Smooth muscle cell (in vitro differentiated cells): ENCODE measurements around the gene FCRL5. TPM values are rescaled to one million over a fixed set of nuclear protein-coding genes. Genes with fewer than 3 reads are reported as not detected.

Source experiments
- DNase-seq: peaks from one replicate; lab custom pipeline; 2025; ENCODE audit not compliant: unreplicated experiment; lab: John Stamatoyannopoulos, UW
- H2AFZ ChIP-seq: fragments of 200-600 bp; sonication (generic); 2 replicates; pipeline ENCODE4 v1.6.0; 2016; ENCODE audit warnings: antibody characterized with exemption, low read depth, mild to moderate bottlenecking
- H3F3A ChIP-seq: fragments of 200-600 bp; sonication (generic); 2 replicates; pipeline ENCODE4 v1.6.0; 2017; ENCODE audit warnings: antibody characterized with exemption, low read depth
- H3K27ac ChIP-seq: fragments of 200-600 bp; sonication (generic); 2 replicates; pipeline ENCODE4 v1.5.1; 2016; ENCODE audit warnings: low read depth, mild to moderate bottlenecking
- H3K27me3 ChIP-seq: fragments of 200-600 bp; sonication (generic); 2 replicates; pipeline ENCODE4 v1.6.1; 2016; ENCODE audit warnings: low read depth, mild to moderate bottlenecking
- H3K36me3 ChIP-seq: fragments of 200-600 bp; sonication (generic); 2 replicates; pipeline ENCODE4 v1.5.1; 2016; ENCODE audit warnings: low read depth
- H3K4me1 ChIP-seq: fragments of 200-600 bp; sonication (generic); 2 replicates; pipeline ENCODE4 v1.5.1; 2016; ENCODE audit warnings: low read depth
- H3K4me2 ChIP-seq: fragments of 200-600 bp; sonication (generic); 2 replicates; pipeline ENCODE4 v1.6.0; 2016; ENCODE audit warnings: mild to moderate bottlenecking
- H3K4me3 ChIP-seq: fragments of 200-600 bp; sonication (generic); 2 replicates; pipeline ENCODE4 v1.5.1; 2016; ENCODE audit warnings: mild to moderate bottlenecking
- H3K79me2 ChIP-seq: fragments of 200-600 bp; sonication (generic); 2 replicates; pipeline ENCODE4 v1.6.0; 2016; ENCODE audit warnings: low read depth, mild to moderate bottlenecking
- H3K9ac ChIP-seq: fragments of 200-600 bp; sonication (generic); 2 replicates; pipeline ENCODE4 v1.6.0; 2016; ENCODE audit warnings: low read depth
- H3K9me3 ChIP-seq: fragments of 200-600 bp; sonication (generic); replicated peaks from 2 replicates; pipeline ENCODE4 v1.5.1; 2016; ENCODE audit warnings: low read depth
- H4K20me1 ChIP-seq: fragments of 200-600 bp; sonication (generic); 2 replicates; pipeline ENCODE4 v1.6.0; 2016; ENCODE audit warnings: low read depth
- WGBS: methylation state at CpG from one replicate; pipeline ENCODE4 v1.1.7; 2016; ENCODE audit warnings: low lambda C conversion rate; 5-methylcytosine and 5-hydroxymethylcytosine counted together
- polyA plus RNA-seq: library from polyadenylated mRNA; unstranded; fragments of >200 nt; fragmentation: Nextera tagmentation; extraction: Ambion mirVana; gene quantifications from 2 replicates; pipeline ENCODE4 v1.2.1, GENCODE V29; 2016
- total RNA-seq: library from RNA; depleted of rRNA; stranded (reverse); fragments of >200 nt; gene quantifications from 2 replicates; pipeline ENCODE4 v1.2.3, GENCODE V29; 2014
- TF ChIP-seq, protein P1 (sequence below): fragments of 200-600 bp; sonication (generic); IDR thresholded peaks from 2 replicates; pipeline ENCODE4 v1.5.1; 2017; ENCODE audit warnings: borderline replicate concordance, mild to moderate bottlenecking, antibody characterized with exemption; ENCODE audit not compliant: insufficient read depth, poor library complexity, severe bottlenecking

Gene FCRL5
- total and polyA plus RNA-seq, 2 experiments from 2014 or later, result not detected

DNA sequence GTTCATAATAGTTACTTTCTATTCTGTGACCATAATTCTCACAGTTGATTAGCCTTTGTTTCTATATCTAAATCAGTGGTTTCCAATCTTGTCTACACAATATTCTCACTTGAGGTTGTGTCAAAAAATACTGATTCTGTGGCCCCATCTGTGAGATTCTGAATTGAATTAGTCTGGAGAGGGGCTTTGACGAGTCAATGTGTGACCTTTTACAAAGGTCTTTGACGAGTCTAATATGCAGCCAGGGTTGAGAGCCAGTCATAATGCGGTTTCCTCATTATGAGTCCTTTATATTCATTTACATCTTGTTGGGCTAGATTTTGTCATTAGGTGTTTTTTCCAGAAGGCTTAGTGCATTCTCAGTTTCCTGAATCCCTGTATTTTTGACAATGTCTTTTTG, 19.7 kb downstream of the FCRL5 start:
- Histone ChIP-seq H3K4me3 (no peak overlapping the region), H2AFZ (no peak overlapping the region), H3K79me2 (no peaks in the 10 kb centered on the region), H3K27me3 (no peaks in the 10 kb centered on the region), H3F3A (no peaks in the 10 kb centered on the region), H3K4me1 (no peaks in the 10 kb centered on the region), H4K20me1 (no peaks in the 10 kb centered on the region), H3K9ac (no peak overlapping the region), H3K9me3 (no peaks in the 10 kb centered on the region), H3K36me3 (no peaks in the 10 kb centered on the region), H3K27ac (no peak overlapping the region), H3K4me2 (no peak overlapping the region)
- TF ChIP-seq, protein P1, sequence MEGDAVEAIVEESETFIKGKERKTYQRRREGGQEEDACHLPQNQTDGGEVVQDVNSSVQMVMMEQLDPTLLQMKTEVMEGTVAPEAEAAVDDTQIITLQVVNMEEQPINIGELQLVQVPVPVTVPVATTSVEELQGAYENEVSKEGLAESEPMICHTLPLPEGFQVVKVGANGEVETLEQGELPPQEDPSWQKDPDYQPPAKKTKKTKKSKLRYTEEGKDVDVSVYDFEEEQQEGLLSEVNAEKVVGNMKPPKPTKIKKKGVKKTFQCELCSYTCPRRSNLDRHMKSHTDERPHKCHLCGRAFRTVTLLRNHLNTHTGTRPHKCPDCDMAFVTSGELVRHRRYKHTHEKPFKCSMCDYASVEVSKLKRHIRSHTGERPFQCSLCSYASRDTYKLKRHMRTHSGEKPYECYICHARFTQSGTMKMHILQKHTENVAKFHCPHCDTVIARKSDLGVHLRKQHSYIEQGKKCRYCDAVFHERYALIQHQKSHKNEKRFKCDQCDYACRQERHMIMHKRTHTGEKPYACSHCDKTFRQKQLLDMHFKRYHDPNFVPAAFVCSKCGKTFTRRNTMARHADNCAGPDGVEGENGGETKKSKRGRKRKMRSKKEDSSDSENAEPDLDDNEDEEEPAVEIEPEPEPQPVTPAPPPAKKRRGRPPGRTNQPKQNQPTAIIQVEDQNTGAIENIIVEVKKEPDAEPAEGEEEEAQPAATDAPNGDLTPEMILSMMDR, result no peak
- no peak for DNase-seq
- 86% methylated on average over 3 of the region's 3 CpGs for WGBS

DNA sequence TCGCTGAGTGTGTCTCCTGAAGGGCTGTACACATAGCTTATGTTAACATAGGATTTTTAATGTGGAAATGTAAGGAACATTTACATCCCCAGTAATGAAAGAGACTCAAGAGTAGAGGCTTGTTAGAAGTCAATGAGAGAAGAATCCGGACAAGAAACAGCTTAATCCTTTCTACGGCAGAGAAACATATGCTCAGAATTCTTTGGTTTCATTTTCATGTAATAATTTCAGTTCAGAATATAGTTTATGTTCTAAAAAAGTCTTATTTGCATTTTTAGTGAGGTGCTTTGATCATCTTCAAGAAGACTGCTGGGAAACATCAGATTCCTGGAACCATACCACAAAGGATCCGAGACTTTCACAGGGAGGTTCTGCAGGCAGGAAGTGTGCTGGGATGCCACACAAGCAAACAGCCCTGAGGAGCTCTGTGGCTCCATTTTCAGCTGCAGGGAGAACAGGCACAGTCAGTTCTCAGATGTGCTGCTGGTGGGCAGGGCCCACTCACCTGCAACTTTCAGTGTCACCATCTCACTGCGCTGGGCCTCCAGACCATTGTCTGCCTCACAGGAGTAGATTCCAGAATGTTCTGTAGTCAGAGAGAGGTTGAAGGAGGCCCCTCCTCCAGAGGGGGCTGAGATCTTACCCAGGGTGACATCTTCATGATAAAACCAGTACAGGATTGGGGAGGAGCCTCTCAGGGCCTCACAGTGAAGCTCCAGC, 28.4 kb downstream of the FCRL5 start:
- no peaks in the 10 kb centered on the region for H4K20me1 ChIP-seq
- H2AFZ ChIP-seq, result no peak overlapping the region
- WGBS, result 91% methylated on average over 5 of the region's 5 CpGs
- H3K27me3 ChIP-seq, result no peaks in the 10 kb centered on the region
- no peak for DNase-seq
- H3K9me3 ChIP-seq, result no peaks in the 10 kb centered on the region
- TF ChIP-seq, protein P1, result no peak
- H3K4me1 ChIP-seq, result no peaks in the 10 kb centered on the region
- H3K4me2 ChIP-seq, result no peak overlapping the region
- no peak overlapping the region for H3K4me3 ChIP-seq
- H3K36me3 ChIP-seq, result no peaks in the 10 kb centered on the region
- H3F3A ChIP-seq, result no peaks in the 10 kb centered on the region
- H3K79me2 ChIP-seq, result no peaks in the 10 kb centered on the region
- no peak overlapping the region for H3K27ac ChIP-seq
- H3K9ac ChIP-seq, result no peak overlapping the region

DNA sequence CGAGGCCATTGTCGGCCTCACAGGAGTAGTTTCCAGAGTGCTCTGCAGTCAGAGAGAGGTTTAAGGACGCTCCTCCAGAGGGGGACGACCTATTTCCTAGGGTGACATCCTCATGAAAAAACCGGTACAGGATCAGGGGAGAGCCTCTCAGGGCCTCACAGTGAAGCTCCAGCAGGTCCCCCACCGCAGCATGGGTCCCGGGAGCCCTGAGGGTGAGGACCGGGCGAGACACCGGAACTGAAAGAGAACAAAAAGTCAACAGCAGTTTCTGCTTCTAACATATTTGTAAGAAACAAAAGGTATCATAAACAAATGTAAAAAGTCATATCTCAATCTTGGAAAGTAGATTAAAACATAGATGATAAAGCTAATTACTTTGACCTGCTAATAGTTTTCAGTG, 31.3 kb downstream of the FCRL5 start:
- Histone ChIP-seq H3F3A (no peaks in the 10 kb centered on the region), H3K27me3 (no peaks in the 10 kb centered on the region), H3K36me3 (no peaks in the 10 kb centered on the region), H3K9me3 (no peaks in the 10 kb centered on the region), H3K4me1 (no peaks in the 10 kb centered on the region), H3K9ac (no peak overlapping the region), H3K4me3 (no peak overlapping the region), H3K27ac (no peak overlapping the region), H2AFZ (no peak overlapping the region), H4K20me1 (no peaks in the 10 kb centered on the region), H3K4me2 (no peak overlapping the region), H3K79me2 (no peaks in the 10 kb centered on the region)
- WGBS, result 90% methylated on average over 10 of the region's 10 CpGs
- TF ChIP-seq, protein P1, result no peak
- no peak for DNase-seq

DNA sequence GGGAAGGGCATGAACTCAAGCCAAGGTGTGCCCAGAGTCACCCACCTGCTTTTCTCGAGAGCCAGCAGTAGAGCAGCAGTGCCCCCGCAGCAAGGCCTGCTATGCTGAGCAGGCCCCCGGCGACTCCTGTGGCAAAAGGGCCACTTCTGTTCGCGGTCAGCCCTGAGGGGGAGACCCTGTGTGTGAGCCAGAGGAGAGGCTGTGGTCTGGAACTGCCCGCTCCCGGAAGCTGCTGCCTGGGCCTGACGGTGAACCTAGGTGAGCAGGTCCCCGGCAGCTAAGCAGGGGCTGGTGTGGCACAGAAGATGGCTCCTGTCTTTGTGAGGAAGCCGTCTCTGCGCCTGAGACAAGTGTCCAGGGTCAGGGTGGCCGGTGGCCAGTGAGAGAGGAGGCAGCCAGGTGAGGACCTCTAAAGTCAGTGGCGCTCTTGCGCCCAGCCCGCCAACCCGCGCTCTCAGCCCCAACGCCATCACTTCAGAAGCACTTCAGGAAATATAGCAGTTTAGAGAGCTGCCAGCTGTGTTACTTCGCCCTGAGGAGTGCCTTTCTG, 31.9 kb downstream of the FCRL5 start:
- no peaks in the 10 kb centered on the region for H4K20me1 ChIP-seq

More for the DNA sequence above, 31.9 kb downstream of the FCRL5 start:
- TF ChIP-seq, protein P1, result no peak
- no peaks in the 10 kb centered on the region for H3F3A ChIP-seq
- H3K27me3 ChIP-seq, result no peaks in the 10 kb centered on the region
- no peak overlapping the region for H3K4me2 ChIP-seq
- H3K79me2 ChIP-seq, result no peaks in the 10 kb centered on the region
- no peak overlapping the region for H3K4me3 ChIP-seq
- H2AFZ ChIP-seq, result no peak overlapping the region
- H3K9me3 ChIP-seq, result no peaks in the 10 kb centered on the region
- H3K9ac ChIP-seq, result no peak overlapping the region
- WGBS, result 97% methylated on average over 20 of the region's 20 CpGs
- no peak overlapping the region for H3K27ac ChIP-seq
- no peak for DNase-seq
- no peaks in the 10 kb centered on the region for H3K4me1 ChIP-seq
- no peaks in the 10 kb centered on the region for H3K36me3 ChIP-seq
